Measurements from ENCODE around the gene UNC93B1. TPM values are rescaled to one million over a fixed set of nuclear protein-coding genes. Genes with fewer than 3 reads are reported as not detected.

The UNC93B1 gene
- total RNA-seq, 4 donors from 2014 or later = 43.5 to 75.9 (median 44.2) TPM

DNA sequence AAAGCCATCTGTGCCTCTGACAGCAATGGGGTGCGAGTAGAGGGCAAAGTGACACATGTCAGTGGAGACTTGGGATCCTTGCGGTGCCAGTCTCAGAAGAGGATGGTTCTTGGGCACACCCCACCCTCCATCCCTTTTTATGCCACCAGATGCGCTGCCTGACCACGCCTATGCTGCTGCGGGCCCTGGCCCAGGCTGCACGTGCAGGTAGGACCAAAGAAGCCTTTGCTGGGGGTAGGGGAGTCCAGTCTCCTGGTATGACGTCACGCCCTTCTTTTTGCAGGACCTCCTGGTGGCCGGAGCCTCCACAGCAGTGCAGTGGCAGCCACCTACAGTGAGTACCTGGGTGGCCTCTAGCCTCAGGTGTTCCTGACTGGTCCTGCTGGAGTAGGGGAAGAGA, 28.1 kb upstream of the UNC93B1 start:
- Histone ChIP-seq H3K36me3 (peaks cover 0 to 60% (median 6%) of the 10 kb centered on the region in 3 donors), H3K9me3 (no peaks in the 10 kb centered on the region), H3K27me3 (no peaks in the 10 kb centered on the region), H3K27ac (peak overlapping the region in 1 of 4 donors; percentile 89), H3K4me3 (no peak overlapping the region), H3K4me1 (peaks cover 0 to 44% (median 19%) of the 10 kb centered on the region in 4 donors)
- TF ChIP-seq POLR2A (IDR thresholded peaks at IDR 0.05) = no peak
- TF ChIP-seq EP300 (IDR thresholded peaks at IDR 0.05) = no peak
- no peak for TF ChIP-seq CTCF (IDR thresholded peaks at IDR 0.05)
- WGBS, 2 donors = 78 to 82% methylated on average over 9 of the region's 9 CpGs
- DNase-seq (ENCODE audit: low spot score in 2 of 2) = no peak

DNA sequence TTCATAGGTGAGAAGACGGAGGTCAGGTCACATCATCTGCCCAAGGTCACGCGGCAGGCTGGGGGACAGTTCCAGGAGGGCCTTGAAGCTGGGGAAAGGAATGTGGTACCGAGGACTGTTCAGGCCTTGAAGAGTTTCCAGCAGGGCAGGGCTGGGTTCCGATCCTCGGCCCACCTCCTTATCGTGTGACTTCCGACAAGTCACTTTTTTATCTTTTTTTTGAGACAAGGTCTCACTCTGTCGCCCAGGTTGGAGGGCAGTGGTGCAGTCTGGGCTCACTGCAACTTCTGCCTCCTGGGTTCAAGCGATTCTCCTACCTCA, 27.2 kb upstream of the UNC93B1 start:
- peaks cover 0 to 60% (median 6%) of the 10 kb centered on the region in 3 donors for H3K36me3 ChIP-seq
- WGBS, 2 donors = 13 to 16% methylated on average over 10 of the region's 10 CpGs
- DNase-seq (ENCODE audit: low spot score in 2 of 2) = no peak

DNA sequence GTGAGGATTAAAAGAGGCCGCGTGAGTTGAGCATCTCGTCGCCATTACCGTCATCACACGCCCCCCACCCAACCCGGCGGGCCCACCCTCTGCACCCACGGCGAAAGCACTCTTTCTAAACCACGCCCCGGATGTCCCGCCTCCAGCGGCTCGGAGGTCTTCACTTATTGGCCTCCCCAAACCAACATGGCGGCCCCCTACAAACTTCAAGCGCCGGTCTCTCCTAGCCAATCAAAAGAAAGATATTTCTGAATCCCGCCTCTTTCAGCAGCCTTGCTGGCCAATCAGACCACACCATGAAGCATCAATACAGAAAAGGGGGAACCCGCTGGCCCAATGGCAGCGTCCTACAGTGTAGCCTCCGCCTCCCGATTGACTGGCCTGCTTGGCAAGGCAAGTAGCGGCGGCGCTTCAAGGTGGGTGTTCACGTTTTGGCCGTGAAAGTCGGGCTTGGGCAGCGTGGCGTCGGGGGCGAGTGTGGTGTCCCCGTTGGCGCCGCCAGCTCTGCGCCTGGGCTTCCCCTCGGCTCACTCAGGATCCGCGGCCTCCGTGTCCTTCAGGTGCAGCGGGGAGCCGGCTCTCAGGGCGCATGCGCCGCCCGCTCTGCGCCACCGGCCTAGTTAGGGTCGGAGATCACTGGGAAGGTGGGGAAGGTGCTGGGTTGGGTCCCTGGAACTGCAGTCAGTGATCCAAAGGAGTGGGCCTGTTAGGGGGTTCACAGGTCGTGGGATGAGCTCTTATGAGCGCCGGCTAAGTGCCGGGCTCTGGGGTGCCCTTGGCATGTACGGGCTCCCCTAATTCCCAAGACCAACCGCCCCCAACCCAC, 26.6 kb upstream of the UNC93B1 start, which contains the start of gene NDUFS8:
NDUFS8 (plus strand) TSS at position 364 of the 826 bp plus-strand sequence. CDS start 1,471 bp downstream, outside the sequence.
- no peaks in the 10 kb centered on the region for H3K27me3 ChIP-seq
- WGBS, 2 donors = 1 to 2% methylated on average over 37 to 39 of the region's 56 CpGs
- peaks cover 0 to 61% (median 6%) of the 10 kb centered on the region in 3 donors for H3K36me3 ChIP-seq
- peak within 1 kb of the TSS; percentile 30 to 89 (median 83) for H3K27ac ChIP-seq
- H3K4me1 ChIP-seq = peaks cover 0 to 33% (median 16%) of the 10 kb centered on the region in 4 donors
- peak; percentile 95 to 98 for DNase-seq (ENCODE audit: low spot score in 2 of 2)
- H3K4me3 ChIP-seq = peak within 1 kb of the TSS; percentile 50 to 94 (median 66)
- peaks cover 0 to 4% (median 0%) of the 10 kb centered on the region in 4 donors for H3K9me3 ChIP-seq
- TF ChIP-seq POLR2A (IDR thresholded peaks at IDR 0.05) (peak in 1 of 2 donors; percentile 70), CTCF (IDR thresholded peaks at IDR 0.05) (peak in 1 of 5 experiments; percentile 45), EP300 (IDR thresholded peaks at IDR 0.05) (peak in 1 of 2 donors; percentile 89)

More for the DNA sequence above, 27.2 kb upstream of the UNC93B1 start:
- peak overlapping the region; percentile 50 to 94 (median 66) for H3K4me3 ChIP-seq
- H3K27me3 ChIP-seq = no peaks in the 10 kb centered on the region
- H3K27ac ChIP-seq = peak overlapping the region; percentile 30 to 89 (median 83)
- H3K4me1 ChIP-seq = peaks cover 0 to 35% (median 16%) of the 10 kb centered on the region in 4 donors
- no peaks in the 10 kb centered on the region for H3K9me3 ChIP-seq
- no peak for TF ChIP-seq EP300 (IDR thresholded peaks at IDR 0.05)
- no peak for TF ChIP-seq CTCF (IDR thresholded peaks at IDR 0.05)
- TF ChIP-seq POLR2A (IDR thresholded peaks at IDR 0.05) = no peak

DNA sequence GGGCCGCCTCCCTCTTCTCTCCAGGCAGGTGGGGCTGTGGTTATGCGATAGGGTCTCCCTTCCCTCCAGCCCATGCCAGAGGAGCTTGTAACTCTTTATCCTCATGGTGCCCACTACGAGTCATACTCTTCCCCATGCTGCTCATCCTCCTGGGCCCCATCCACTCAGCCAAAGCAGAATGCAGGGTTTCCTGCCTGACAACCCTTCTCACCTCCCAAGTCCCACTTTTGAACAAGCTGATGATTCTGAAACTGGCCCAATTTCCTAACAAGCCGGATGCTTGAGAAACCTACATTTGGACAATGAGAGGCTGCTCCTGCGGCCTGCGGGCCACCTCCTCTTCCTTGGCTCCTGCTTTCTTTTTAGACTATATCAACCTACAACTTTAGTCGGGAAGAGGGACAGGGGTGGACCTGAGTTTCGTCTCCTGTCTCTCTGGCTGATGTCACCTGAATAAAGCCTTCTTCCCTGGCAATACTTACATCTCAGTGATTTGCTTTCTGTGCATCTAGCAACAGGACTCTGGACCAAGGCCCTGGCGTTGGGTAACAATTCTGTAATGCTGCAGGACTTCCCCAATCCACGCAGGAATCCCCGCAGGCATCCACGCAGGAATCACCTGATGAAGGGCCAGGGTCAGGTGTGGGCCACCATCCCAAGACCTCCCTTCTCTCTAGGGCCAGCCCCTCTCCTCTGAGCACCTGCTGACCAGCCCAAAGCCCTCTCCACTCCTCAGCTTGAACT, 25.1 kb upstream of the UNC93B1 start:
- peaks cover 0 to 61% (median 6%) of the 10 kb centered on the region in 3 donors for H3K36me3 ChIP-seq
- peak overlapping the region in 1 of 4 donors; percentile 0 for H3K27ac ChIP-seq
- TF ChIP-seq CTCF (IDR thresholded peaks at IDR 0.05) (no peak), EP300 (IDR thresholded peaks at IDR 0.05) (no peak), POLR2A (IDR thresholded peaks at IDR 0.05) (no peak)
- H3K4me1 ChIP-seq = peaks cover 0 to 33% (median 16%) of the 10 kb centered on the region in 4 donors
- DNase-seq (ENCODE audit: low spot score in 2 of 2) = no peak
- no peaks in the 10 kb centered on the region for H3K27me3 ChIP-seq
- H3K4me3 ChIP-seq = no peak overlapping the region
- 87 to 89% methylated on average over 12 of the region's 12 CpGs for WGBS, 2 donors
- H3K9me3 ChIP-seq = peaks cover 0 to 19% (median 0%) of the 10 kb centered on the region in 4 donors
